ENCODE data around the gene EML6.
A peak's percentile ranks its signal among the peaks of the same experiment; 100 is the strongest.
"Not testable (repeated sequence)": the region's sequence is repeated elsewhere in the genome, so short reads cannot be mapped to it uniquely, and the experiment has no call there.

Gene EML6

DNA sequence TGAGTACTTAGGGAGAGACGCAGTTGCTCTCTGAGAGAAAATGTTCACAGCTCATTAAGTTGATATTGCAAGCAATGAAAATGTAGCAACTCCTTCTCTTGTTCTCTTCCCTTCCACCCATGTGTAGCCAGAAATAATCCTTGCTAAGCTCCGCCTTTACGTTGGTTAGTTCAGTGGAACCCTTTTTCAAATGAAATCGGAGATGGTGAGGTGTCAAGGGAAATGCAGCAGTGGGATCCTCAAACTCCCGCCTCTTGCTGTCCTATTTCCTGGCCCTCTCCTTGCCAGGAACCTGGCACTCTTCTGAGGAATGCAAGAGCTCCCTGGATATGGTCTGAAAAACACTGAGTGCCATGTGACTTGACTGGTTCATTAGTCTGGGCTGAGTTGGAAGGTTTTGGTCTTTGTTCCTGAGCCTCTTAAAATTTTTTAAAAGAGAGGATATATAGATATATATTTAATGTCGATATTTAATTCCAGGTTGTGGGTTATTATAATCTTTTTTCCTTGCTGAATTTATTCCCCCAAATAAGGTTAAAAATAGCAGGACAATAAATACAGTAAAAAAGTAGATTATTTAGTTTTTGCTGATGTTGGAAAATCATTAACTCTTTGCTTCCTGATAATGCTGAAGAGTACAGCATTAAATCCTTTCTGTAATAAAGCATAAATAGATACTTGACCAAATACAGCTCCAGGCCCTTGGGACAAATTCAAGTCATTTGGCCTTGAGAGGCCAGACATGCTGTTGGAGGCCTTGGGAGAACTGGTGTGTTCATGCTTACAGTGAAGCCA lies 116.2 kb downstream of the EML6 start:
- no peak overlapping the region for H3K27ac ChIP-seq (ENCODE audit: low read length)
- no peaks in the 10 kb centered on the region for H4K20me1 ChIP-seq (ENCODE audit: insufficient read depth, low read length)
- no peaks in the 10 kb centered on the region for H3K9me3 ChIP-seq (ENCODE audit: insufficient read depth, low read length)
- H3K4me3 ChIP-seq (ENCODE audit: low read length): no peak overlapping the region
- no peak overlapping the region for H2AFZ ChIP-seq (ENCODE audit: low read depth, low read length)
- H3K79me2 ChIP-seq (ENCODE audit: low read length): no peaks in the 10 kb centered on the region
- H3K4me1 ChIP-seq (ENCODE audit: low read length): peaks cover 3% of the 10 kb centered on the region; the same call in 1 of the 2 replicates
- no peak overlapping the region for H3K4me2 ChIP-seq (ENCODE audit: low read length)
- no peaks in the 10 kb centered on the region for H3K27me3 ChIP-seq (ENCODE audit: low read depth, low read length)
- H3K36me3 ChIP-seq (replicated peaks; ENCODE audit: low read depth, low read length): no peaks in the 10 kb centered on the region
- TF ChIP-seq CTCF (IDR thresholded peaks at IDR 0.05; ENCODE audit: low read depth, low read length) (no peak), EZH2phosphoT487 (IDR thresholded peaks at IDR 0.05; ENCODE audit: low read depth) (no peak)
- no peak overlapping the region for H3K9ac ChIP-seq (ENCODE audit: low read length)

- TF ChIP-seq CTCF (IDR thresholded peaks at IDR 0.05; ENCODE audit: low read depth, low read length) (no peak), EZH2phosphoT487 (IDR thresholded peaks at IDR 0.05; ENCODE audit: low read depth) (no peak)
- Histone ChIP-seq H3K4me3 (ENCODE audit: low read length) (no peak overlapping the region), H3K27ac (ENCODE audit: low read length) (no peak overlapping the region), H2AFZ (ENCODE audit: low read depth, low read length) (no peak overlapping the region), H4K20me1 (ENCODE audit: insufficient read depth, low read length) (no peaks in the 10 kb centered on the region), H3K79me2 (ENCODE audit: low read length) (no peaks in the 10 kb centered on the region), H3K9me3 (ENCODE audit: insufficient read depth, low read length) (no peaks in the 10 kb centered on the region), H3K4me2 (ENCODE audit: low read length) (no peak overlapping the region), H3K36me3 (replicated peaks; ENCODE audit: low read depth, low read length) (no peaks in the 10 kb centered on the region), H3K4me1 (ENCODE audit: low read length) (peaks cover 15% of the 10 kb centered on the region), H3K9ac (ENCODE audit: low read length) (no peak overlapping the region), H3K27me3 (ENCODE audit: low read depth, low read length) (no peaks in the 10 kb centered on the region)
These were observed 117.4 kb downstream of the EML6 start for GRCh38 chr2:54840559-54841468.

GRCh38 chr2:54841500-54841899 lies 118.0 kb downstream of the EML6 start:
- H3K4me2 ChIP-seq (ENCODE audit: low read length); H3K27me3 ChIP-seq (ENCODE audit: low read depth, low read length); H3K79me2 ChIP-seq (ENCODE audit: low read length); H3K27ac ChIP-seq (ENCODE audit: low read length); H3K36me3 ChIP-seq (replicated peaks; ENCODE audit: low read depth, low read length); H4K20me1 ChIP-seq (ENCODE audit: insufficient read depth, low read length); H3K9me3 ChIP-seq (ENCODE audit: insufficient read depth, low read length); H3K9ac ChIP-seq (ENCODE audit: low read length); H2AFZ ChIP-seq (ENCODE audit: low read depth, low read length); H3K4me3 ChIP-seq (ENCODE audit: low read length): not testable (repeated sequence)
- H3K4me1 ChIP-seq (ENCODE audit: low read length): peaks cover 16% of the 10 kb centered on the region

- peaks cover 13% of the 10 kb centered on the region for H3K4me1 ChIP-seq (ENCODE audit: low read length)
- no peaks in the 10 kb centered on the region for H3K79me2 ChIP-seq (ENCODE audit: low read length)
- H3K9ac ChIP-seq (ENCODE audit: low read length): no peak overlapping the region
- no peaks in the 10 kb centered on the region for H3K36me3 ChIP-seq (replicated peaks; ENCODE audit: low read depth, low read length)
- H3K4me2 ChIP-seq (ENCODE audit: low read length): no peak overlapping the region
- H3K27ac ChIP-seq (ENCODE audit: low read length): no peak overlapping the region
- no peak for TF ChIP-seq EZH2phosphoT487 (IDR thresholded peaks at IDR 0.05; ENCODE audit: low read depth)
- no peak for TF ChIP-seq CTCF (IDR thresholded peaks at IDR 0.05; ENCODE audit: low read depth, low read length)
- H3K9me3 ChIP-seq (ENCODE audit: insufficient read depth, low read length): no peaks in the 10 kb centered on the region
- no peaks in the 10 kb centered on the region for H4K20me1 ChIP-seq (ENCODE audit: insufficient read depth, low read length)
- H3K27me3 ChIP-seq (ENCODE audit: low read depth, low read length): no peaks in the 10 kb centered on the region
- H3K4me3 ChIP-seq (ENCODE audit: low read length): no peak overlapping the region
- H2AFZ ChIP-seq (ENCODE audit: low read depth, low read length): 0 out of 2 replicates have a peak overlapping the region, but pooled peaks have one; percentile 10
These were observed 121.6 kb downstream of the EML6 start for GRCh38 chr2:54845094-54845493.
